GM12878 (cell line): Measurements from ENCODE around the gene OSGEPL1. TPM values are rescaled to one million over a fixed set of nuclear protein-coding genes. Genes with fewer than 3 reads are reported as not detected.

Experiments
- ATAC-seq: fragments of 200-7000 bp; cut with Tn5 transposase; 3 replicates; pipeline ENCODE4 v1.9.1; 2020; ENCODE audit warnings: mild to moderate bottlenecking, moderate library complexity
- BruUV-seq: library from RNA; stranded (reverse); fragments of 400-500 nt; replicated peaks from 2 replicates; lab custom pipeline; 2021; lab: Mats Ljungman, UMichigan
- CTCF ChIA-PET: fragments of 300-600 bp; sonication (Branson Sonifier 250); formaldehyde crosslinking; extraction: SDS; loops from one replicate; lab custom pipeline; 2021; ENCODE audit warnings: inconsistent platforms; lab: Yijun Ruan, JAX
- POLR2A ChIA-PET: fragments of 350-600 bp; formaldehyde crosslinking; extraction: SDS; loops from one replicate; lab custom pipeline; 2021; ENCODE audit warnings: inconsistent platforms; lab: Charles Lee
- RAD21 ChIA-PET: fragments of 300-600 bp; sonication (Branson Sonifier 250); formaldehyde crosslinking; loops from one replicate; lab custom pipeline; 2023; ENCODE audit warnings: antibody characterized with exemption; ENCODE audit not compliant: unreplicated experiment; lab: Charles Lee
- SMC1A ChIA-PET: fragments of 300-600 bp; sonication (Branson Sonifier 250); formaldehyde crosslinking; loops from one replicate; lab custom pipeline; 2023; ENCODE audit not compliant: unreplicated experiment, uncharacterized antibody; lab: Charles Lee
- DNase-seq: peaks from one replicate; pipeline ENCODE4 v3.0.0-alpha.2; 2011; ENCODE audit warnings: low read depth, low spot score
- FAIRE-seq: peaks from 3 replicates; lab custom pipeline; 2011; peaks lifted over from hg19 to GRCh38; lab: Jason Lieb, UNC
- H2AFZ ChIP-seq: 2 replicates; pipeline ENCODE4 v1.6.0; 2011; ENCODE audit warnings: low read depth, low read length, control low read depth; ENCODE audit not compliant: control insufficient read depth
- H3K27ac ChIP-seq: 2 replicates; pipeline ENCODE4 v1.5.1; 2011; ENCODE audit warnings: control low read depth; ENCODE audit not compliant: control insufficient read depth, insufficient read depth
- H3K27me3 ChIP-seq, 2 experiments: replicated peaks in 1 of 2; 2 replicates each; pipeline versions ENCODE4 v1.6.0 to v1.6.1; 2011; ENCODE audit warnings: low read length in 1 of 2; ENCODE audit not compliant: control insufficient read depth in 2 of 2, insufficient read depth in 2 of 2
- H3K36me3 ChIP-seq, 2 experiments: 2 replicates each; pipeline ENCODE4 v1.5.1; 2011; ENCODE audit warnings: low read length in 1 of 2; ENCODE audit not compliant: control insufficient read depth in 2 of 2, insufficient read depth in 2 of 2
- H3K4me1 ChIP-seq: 2 replicates; pipeline ENCODE4 v1.6.1; 2011; ENCODE audit warnings: mild to moderate bottlenecking, low read length, moderate library complexity, mixed read lengths; ENCODE audit not compliant: control insufficient read depth, insufficient read depth
- H3K4me2 ChIP-seq: 2 replicates; pipeline ENCODE4 v1.6.0; 2011; ENCODE audit warnings: control low read depth; ENCODE audit not compliant: control insufficient read depth, insufficient read depth
- H3K4me3 ChIP-seq: fragments of 200-600 bp; sonication (generic); 2 replicates; pipeline ENCODE4 v1.5.1; 2016
- H3K79me2 ChIP-seq: 2 replicates; pipeline ENCODE4 v1.6.0; 2011; ENCODE audit warnings: low read length; ENCODE audit not compliant: control insufficient read depth, insufficient read depth
- H3K9ac ChIP-seq: 2 replicates; pipeline ENCODE4 v1.8.0; 2011; ENCODE audit warnings: low read length, control low read depth, mixed read lengths; ENCODE audit not compliant: control insufficient read depth, insufficient read depth
- H3K9me3 ChIP-seq: replicated peaks from 3 replicates; pipeline ENCODE4 v1.5.1; 2011; ENCODE audit warnings: mild to moderate bottlenecking, low read length; ENCODE audit not compliant: control insufficient read depth, insufficient read depth
- H4K20me1 ChIP-seq: 2 replicates; pipeline ENCODE4 v1.6.0; 2011; ENCODE audit not compliant: control insufficient read depth, insufficient read depth
- BHLHE40 ChIP-seq, 2 experiments: fragments of 450-650 bp in 1 of 2; IDR thresholded peaks; 2 replicates each; pipeline ENCODE4 v1.6.1; 2011 to 2017; ENCODE audit warnings: low read depth in 2 of 2, borderline replicate concordance in 1 of 2, improper control_type of control experiment in 1 of 2, low read length in 1 of 2, mild to moderate bottlenecking in 1 of 2
- CBX3 ChIP-seq: fragments of 200-600 bp; sonication (generic); IDR thresholded peaks from 2 replicates; pipeline ENCODE4 v1.6.1; 2016; ENCODE audit warnings: low read depth, borderline replicate concordance
- CBX5 ChIP-seq: sonication (generic); IDR thresholded peaks from 2 replicates; pipeline ENCODE4 v1.6.1; 2016; ENCODE audit warnings: low read depth, moderate library complexity, mild to moderate bottlenecking, inconsistent platforms
- CREB1 ChIP-seq: IDR thresholded peaks from 2 replicates; pipeline ENCODE4 v1.6.1; 2012; ENCODE audit warnings: low read depth, mild to moderate bottlenecking, inconsistent platforms
- EZH2 ChIP-seq: IDR thresholded peaks from 2 replicates; pipeline ENCODE4 v1.6.1; 2012; ENCODE audit warnings: low read depth, mild to moderate bottlenecking, control low read depth, inconsistent platforms, low read length, borderline replicate concordance; ENCODE audit not compliant: control insufficient read depth
- MEF2A ChIP-seq: IDR thresholded peaks from 2 replicates; pipeline ENCODE4 v1.6.1; 2011; ENCODE audit warnings: low read depth, mild to moderate bottlenecking, low read length, moderate library complexity; ENCODE audit not compliant: insufficient read depth
- MEF2B ChIP-seq: fragments of 450-650 bp; IDR thresholded peaks from 2 replicates; pipeline ENCODE4 v1.6.1; 2018; ENCODE audit warnings: mild to moderate bottlenecking, moderate library complexity; ENCODE audit not compliant: partially characterized antibody, poor library complexity, severe bottlenecking
- MYC ChIP-seq: IDR thresholded peaks from 2 replicates; pipeline ENCODE4 v1.6.1; 2011; ENCODE audit warnings: mild to moderate bottlenecking, low read length, moderate library complexity, inconsistent platforms; ENCODE audit not compliant: insufficient read depth, insufficient replicate concordance, insufficient read length, severe bottlenecking
- NFXL1 ChIP-seq: fragments of 450-650 bp; IDR thresholded peaks from 2 replicates; pipeline ENCODE4 v1.6.1; 2017; ENCODE audit warnings: antibody characterized with exemption, mild to moderate bottlenecking, borderline replicate concordance
- NFYA ChIP-seq: IDR thresholded peaks from 2 replicates; pipeline ENCODE4 v1.6.1; 2011; ENCODE audit warnings: low read depth, mild to moderate bottlenecking, low read length, improper control_type of control experiment, borderline replicate concordance
- NR2F1 ChIP-seq: fragments of 450-650 bp; conservative IDR thresholded peaks from 2 replicates; pipeline ENCODE4 v1.6.1; 2017; ENCODE audit warnings: mild to moderate bottlenecking
- POLR2AphosphoS5 ChIP-seq: IDR thresholded peaks from 2 replicates; pipeline ENCODE4 v1.6.1; 2011; ENCODE audit warnings: mild to moderate bottlenecking, low read length, inconsistent platforms
- RCOR1 ChIP-seq: conservative IDR thresholded peaks from 2 replicates; pipeline ENCODE4 v1.6.1; 2012; ENCODE audit warnings: low read depth, low read length, improper control_type of control experiment
- RELA ChIP-seq: fragments of 450-650 bp; IDR thresholded peaks from 2 replicates; pipeline ENCODE4 v1.8.0; 2014; ENCODE audit warnings: borderline replicate concordance; ENCODE audit not compliant: partially characterized antibody
- SIN3A ChIP-seq: IDR thresholded peaks from 2 replicates; pipeline ENCODE4 v1.6.1; 2012; ENCODE audit warnings: low read depth, low read length, improper control_type of control experiment
- SMARCA5 ChIP-seq: fragments of 450-650 bp; IDR thresholded peaks from 2 replicates; pipeline ENCODE4 v1.6.1; 2017; ENCODE audit warnings: mild to moderate bottlenecking
- ZBED1 ChIP-seq: IDR thresholded peaks from 2 replicates; pipeline ENCODE4 v1.6.1; 2016; ENCODE audit warnings: borderline replicate concordance
- WGBS: methylation state at CpG from one replicate; pipeline ENCODE4 v1.1.6; 2016; ENCODE audit warnings: low lambda C conversion rate; ENCODE audit not compliant: insufficient replicate concordance, insufficient coverage; ENCODE audit errors: missing lambda C conversion rate; 5-methylcytosine and 5-hydroxymethylcytosine counted together
- in situ Hi-C: fragments of 300-500 bp; cut with MboI; formaldehyde crosslinking; loops from 9 replicates; pipeline ENCODE4 v1.14.3; 2018; ENCODE audit warnings: mixed read lengths
- intact Hi-C: fragments of 100-400 bp; cut with micrococcal nuclease; formaldehyde crosslinking; loops from one replicate; pipeline ENCODE4 v1.14.2; 2022; ENCODE audit not compliant: unreplicated experiment
- polyA plus RNA-seq, 11 experiments: library from polyadenylated mRNA; depleted of rRNA in 4 of 11; unstranded in 6 of 11; stranded (reverse) in 5 of 11; fragments of >200 nt; fragmentation: Nextera tagmentation in 4 of 11; fragmentation: Illumina TruSeq in 1 of 11; extraction: Ambion mirVana in 4 of 11; extraction: Trizol in 1 of 11; gene quantifications; 1 replicate in 1 of 11; 2 replicates in 10 of 11; pipeline versions ENCODE4 v1.2.1 to v1.2.3, GENCODE V29; 2011 to 2016; ENCODE audit warnings: inconsistent platforms in 2 of 11, missing spikeins in 2 of 11, low read depth in 1 of 11
- total RNA-seq, 4 experiments: library from RNA; depleted of rRNA in 3 of 4; stranded (reverse); fragments of >200 nt in 3 of 4; fragmentation: Illumina TruSeq in 1 of 4; extraction: Trizol in 1 of 4; gene quantifications; 2 replicates each; pipeline versions ENCODE4 v1.2.1 to v1.2.3, GENCODE V29; 2013 to 2021

Gene OSGEPL1
- total and polyA plus RNA-seq, 10 of the 15 experiments (the other 5 are each of a cell fraction or from before 2014, with no cell fraction given) = 6.7 to 18.0 (median 9.4) TPM

DNA sequence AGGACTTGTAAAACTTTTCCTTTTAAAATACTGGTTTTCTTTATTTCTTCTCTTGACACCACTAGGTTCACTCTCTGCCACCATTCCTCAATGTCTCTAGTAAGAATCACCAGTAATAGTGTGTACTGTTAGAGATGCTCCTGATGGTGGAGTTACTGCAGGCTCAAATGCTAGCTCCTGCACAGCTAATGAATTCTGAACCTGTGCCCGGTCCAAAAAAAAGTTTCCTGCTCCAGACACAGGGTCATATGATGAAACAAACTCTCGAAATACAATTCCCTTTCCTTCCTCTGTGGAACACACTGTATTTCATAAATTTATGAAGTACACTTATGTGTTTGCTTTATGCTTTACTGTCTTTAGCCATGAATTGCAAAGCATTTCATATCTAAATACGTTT is 40.8 kb upstream of the OSGEPL1 start:
- WGBS = 100% methylated on average over 3 of the region's 3 CpGs
- intact Hi-C loops = no loop called here
- RAD21 ChIA-PET = no interaction called here
- no peak overlapping the region for H3K9ac ChIP-seq
- no TSS peak for BruUV-seq
- H2AFZ ChIP-seq = no peak overlapping the region
- H3K27ac ChIP-seq = no peak overlapping the region
- ATAC-seq = no peak
- no peak for FAIRE-seq
- in situ Hi-C loops = no loop called here
- H3K36me3 ChIP-seq = peaks cover 3 to 18% of the 10 kb centered on the region in 2 experiments; a peak in 1 of 4 replicates
- CTCF ChIA-PET = no interaction called here
- no peaks in the 10 kb centered on the region for H3K4me1 ChIP-seq
- H3K27me3 ChIP-seq = no peaks in the 10 kb centered on the region
- no peak for DNase-seq
- peaks cover 1% of the 10 kb centered on the region; the same call in 1 of the 2 replicates for H3K79me2 ChIP-seq
- SMC1A ChIA-PET = no interaction called here
- TF ChIP-seq RELA (no peak), NFXL1 (no peak), BHLHE40 (IDR thresholded peaks at IDR 0.05; ENCODE audit: borderline replicate concordance in 1 of 2, low read depth in 2 of 2, low read length in 1 of 2) (no peak), ZBED1 (no peak), POLR2AphosphoS5 (no peak), NR2F1 (no peak), EZH2 (no peak), SMARCA5 (no peak), CBX5 (no peak), MYC (no peak), SIN3A (no peak), NFYA (no peak), CREB1 (no peak), CBX3 (no peak), RCOR1 (no peak), MEF2B (no peak), MEF2A (no peak)
- H3K9me3 ChIP-seq = no peaks in the 10 kb centered on the region; the same call in 2 of the 3 replicates
- no peaks in the 10 kb centered on the region for H4K20me1 ChIP-seq
- H3K4me3 ChIP-seq = no peak overlapping the region
- H3K4me2 ChIP-seq = no peak overlapping the region
- POLR2A ChIA-PET = no interaction called here
